ENCODE data around the gene TREM2. TPM values are rescaled to one million over a fixed set of nuclear protein-coding genes. Genes with fewer than 3 reads are reported as not detected.

Gene TREM2
- not detected in 5 replicates for total RNA-seq (2022; extraction: Qiagen RNA extraction; ENCODE audit: low read depth)

DNA sequence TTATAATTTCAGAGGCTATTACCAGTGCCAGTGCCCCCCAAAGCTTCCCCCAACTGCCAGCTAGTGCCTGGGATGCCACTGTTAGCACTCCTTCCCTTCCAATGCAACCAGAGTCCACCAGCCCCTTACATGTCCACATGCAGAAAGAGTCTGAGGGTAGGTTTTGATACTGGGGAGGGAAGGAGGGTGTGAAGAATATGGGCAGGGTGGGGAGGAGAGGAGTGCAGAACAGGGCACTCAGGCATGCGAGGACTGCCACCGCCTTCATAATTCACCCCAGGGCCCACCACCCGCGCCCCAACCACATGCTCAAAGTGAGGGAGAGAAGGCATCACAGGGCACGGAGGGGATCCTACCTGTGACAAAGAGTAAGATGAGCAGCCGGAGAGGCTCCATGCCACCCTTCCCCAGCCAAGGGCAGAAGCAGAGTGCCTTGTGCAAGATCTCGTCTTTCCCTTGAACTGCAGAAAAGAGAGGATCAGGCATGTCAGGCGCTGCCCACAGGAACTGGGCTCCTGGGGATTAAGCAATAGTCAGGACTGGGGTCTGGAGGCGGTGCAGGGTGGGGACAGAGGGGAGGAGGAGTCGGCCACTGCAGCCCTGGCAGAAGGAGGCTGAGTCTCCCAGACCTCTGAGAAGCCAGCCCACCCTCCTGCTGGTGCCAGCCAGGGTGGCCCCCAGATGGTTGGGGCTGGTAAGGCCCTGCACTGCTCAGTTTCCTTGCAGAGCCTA lies at the start of gene TREM2:
TSS of gene TREM2 (minus strand) at position 430 of the 732 bp plus-strand sequence. CDS start at position 396, 34 bp downstream.

DNA sequence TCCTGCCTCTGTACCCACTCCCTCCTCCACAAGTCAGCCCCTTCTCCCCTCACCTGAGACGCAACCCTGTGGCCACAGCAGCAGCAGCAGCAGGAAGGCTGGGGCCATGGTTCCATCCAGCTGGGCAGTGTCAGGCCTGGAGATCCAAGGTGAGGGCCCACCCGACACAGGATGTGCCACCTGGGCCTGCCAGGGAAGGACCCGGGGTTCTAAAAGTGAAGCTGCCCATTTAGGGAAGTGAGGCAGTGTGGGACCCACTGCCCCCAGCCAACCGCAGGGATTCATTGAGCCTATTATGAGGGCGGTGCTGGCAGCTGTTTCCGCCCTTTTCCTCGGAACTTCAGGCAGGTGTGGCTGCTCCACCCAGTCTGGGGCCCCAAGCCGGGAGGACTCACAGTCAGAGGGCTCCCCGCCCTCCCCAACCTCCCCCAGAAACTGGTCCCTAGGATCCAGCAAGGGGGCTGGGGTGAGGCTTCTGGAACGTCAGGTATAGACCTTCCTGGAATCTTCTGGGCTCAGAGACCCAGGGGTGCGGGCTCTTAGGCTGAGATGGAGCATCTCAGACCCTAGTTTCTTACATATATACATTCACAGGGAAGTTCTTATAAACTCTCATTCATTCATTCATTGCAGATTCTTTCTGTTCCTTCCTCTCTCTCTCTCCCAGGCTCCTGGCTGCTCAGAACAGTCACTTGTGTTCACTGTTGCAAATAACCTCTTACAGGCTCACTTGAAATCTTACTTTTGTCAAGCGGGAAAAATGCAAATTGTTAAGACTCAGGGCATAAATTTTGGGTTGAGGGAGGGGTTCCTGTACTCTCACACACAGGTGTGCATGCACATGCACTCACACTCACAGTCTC lies 38.2 kb upstream of the TREM2 start, which contains the start of gene TREML2:
TSS of gene TREML2 (minus strand) at position 249 of the 863 bp plus-strand sequence. CDS start at position 108, 141 bp downstream.

DNA sequence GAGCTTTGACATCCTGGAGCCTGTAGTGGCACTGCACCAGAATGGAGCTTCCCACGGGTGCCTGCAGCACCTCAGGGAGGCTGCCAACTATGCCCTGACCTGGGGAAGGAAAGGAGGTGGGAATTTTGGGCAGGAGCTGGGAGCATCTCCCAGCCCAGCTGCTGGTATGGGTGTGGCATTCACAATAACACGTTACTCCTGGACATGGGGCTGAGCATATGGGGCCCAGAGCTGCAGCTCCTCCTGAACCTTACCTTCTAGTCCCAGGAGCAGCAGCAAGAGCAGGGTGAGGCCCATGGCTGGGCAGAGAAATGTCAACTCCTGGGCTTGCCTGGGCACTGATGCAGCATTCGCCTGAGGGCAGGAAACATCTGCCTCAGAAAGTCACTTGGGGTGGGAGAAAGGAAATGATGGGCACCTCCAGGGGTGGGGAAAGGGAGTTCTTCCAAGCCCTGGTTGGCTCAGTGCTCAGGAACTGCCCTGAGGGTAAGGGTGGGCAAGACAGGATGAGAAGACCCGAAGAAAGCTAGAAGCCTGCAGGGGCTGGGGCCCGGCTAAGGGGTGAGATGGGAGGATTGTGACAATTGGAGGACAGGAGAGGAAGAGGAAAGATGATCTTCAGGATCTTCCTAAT lies 8.8 kb downstream of the TREM2 start, which contains the start of gene TREML1:
TSS of gene TREML1 (minus strand) at position 356 of the 634 bp plus-strand sequence. CDS start at position 297, 59 bp downstream.

Other genes starting within 250 kb of the TREM2 start
- 0.34 to 1.1 TPM (median 0.60 TPM) in 5 replicates for gene UNC5CL, start 123.9 kb downstream of the TREM2 start, total RNA-seq (2022; extraction: Qiagen RNA extraction; ENCODE audit: low read depth)
- gene TSPO2, start 120.6 kb downstream of the TREM2 start, total RNA-seq (2022; extraction: Qiagen RNA extraction; ENCODE audit: low read depth): not detected in 5 replicates
- not detected in 5 replicates for gene APOBEC2, start 109.9 kb downstream of the TREM2 start, total RNA-seq (2022; extraction: Qiagen RNA extraction; ENCODE audit: low read depth)
- 17.1 to 20.3 TPM (median 19.5 TPM) in 5 replicates for gene OARD1, start 90.8 kb downstream of the TREM2 start, total RNA-seq (2022; extraction: Qiagen RNA extraction; ENCODE audit: low read depth)
- 9.8 to 15.3 TPM (median 13.6 TPM) in 5 replicates for gene NFYA, start 90.1 kb downstream of the TREM2 start, total RNA-seq (2022; extraction: Qiagen RNA extraction; ENCODE audit: low read depth)
- gene TREML1, start 8.8 kb downstream of the TREM2 start, total RNA-seq (2022; extraction: Qiagen RNA extraction; ENCODE audit: low read depth): not detected in 5 replicates
- not detected in 5 replicates for gene TREML2, start 38.0 kb upstream of the TREM2 start, total RNA-seq (2022; extraction: Qiagen RNA extraction; ENCODE audit: low read depth)
- gene TREML4, start 65.2 kb upstream of the TREM2 start, total RNA-seq (2022; extraction: Qiagen RNA extraction; ENCODE audit: low read depth): 0.06 TPM in 1 of 5 replicates, not detected in the others
- 0.22 to 0.48 TPM (median 0.32 TPM) in 4 of 5 replicates, not detected in the other for gene TREM1, start 123.6 kb upstream of the TREM2 start, total RNA-seq (2022; extraction: Qiagen RNA extraction; ENCODE audit: low read depth)
- gene NCR2, start 172.5 kb upstream of the TREM2 start, total RNA-seq (2022; extraction: Qiagen RNA extraction; ENCODE audit: low read depth): not detected in 5 replicates

All from A549 treated with GW870086 at 1 μM for 4 hours (cell line).